Measurements from ENCODE around the gene NME4. TPM values are rescaled to one million over a fixed set of nuclear protein-coding genes. Genes with fewer than 3 reads are reported as not detected.
"Not testable (repeated sequence)": the region's sequence is repeated elsewhere in the genome, so short reads cannot be mapped to it uniquely, and the experiment has no call there.

The NME4 gene
- total RNA-seq (10 to 100 TPM; 65.6 to 81.9 TPM), polyA plus RNA-seq (100 to 1,000 TPM in 1 of 2 donors, 10 to 100 TPM in 1; 95.5 to 128 TPM)
- long read RNA-seq, donor 1, transcript NME4-201 (5 exons, 995 nt): major isoform, 15 of 25 reads
- long read RNA-seq, donor 1, partial matches to known transcripts: 2 of 25 reads
- long read RNA-seq, donor 1, other reads (novel, unspliced or antisense): 2 of 25 reads
- long read RNA-seq, donor 2, transcript NME4-201 (5 exons, 995 nt): major isoform, 21 of 37 reads
- long read RNA-seq, donor 2, partial matches to known transcripts: 4 of 37 reads
- long read RNA-seq, donor 2, other reads (novel, unspliced or antisense): 5 of 37 reads

DNA sequence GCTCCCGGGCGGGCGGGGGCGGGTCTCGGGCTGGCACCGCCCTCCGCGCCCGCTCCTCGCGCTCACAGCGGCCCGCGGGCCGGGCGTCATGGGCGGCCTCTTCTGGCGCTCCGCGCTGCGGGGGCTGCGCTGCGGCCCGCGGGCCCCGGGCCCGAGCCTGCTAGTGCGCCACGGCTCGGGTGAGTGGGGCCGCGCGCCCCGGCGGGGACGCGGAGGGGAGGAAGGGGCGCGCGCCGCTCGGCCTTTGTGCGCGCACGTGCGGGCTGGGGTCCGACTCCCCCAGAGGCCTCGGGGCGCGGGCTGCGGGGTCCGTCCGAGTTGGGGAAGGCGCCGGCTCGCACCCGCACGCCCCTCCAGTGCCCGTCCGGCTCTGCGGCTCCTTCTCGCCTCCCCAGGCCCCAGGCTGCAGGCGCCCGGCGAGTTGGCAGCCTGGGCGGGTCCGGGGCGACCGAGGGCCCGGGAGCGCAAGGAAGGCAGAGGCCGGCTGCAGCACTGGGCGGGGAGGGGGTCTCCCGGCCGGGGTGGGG, at the start of gene NME4:
Gene NME4, plus strand, starts transcription at position 65 of the 527 bp plus-strand sequence. Its CDS starts 24 bp downstream, at position 89.
- Histone ChIP-seq H3K27me3 (ENCODE audit: control insufficient read depth in 1 of 2, insufficient read depth in 2 of 2, low read length in 1 of 2) (no peaks in the 10 kb centered on the region), H3K9me3 (ENCODE audit: control insufficient read depth, low read length) (no peaks in the 10 kb centered on the region), H3K36me3 (ENCODE audit: control insufficient read depth in 1 of 2, insufficient read depth in 2 of 2, low read length in 1 of 2) (no peaks in the 10 kb centered on the region), H3K4me3 (ENCODE audit: low read length in 2 of 2) (peak within 1 kb of the TSS; percentile 77 to 82), H3K27ac (ENCODE audit: low read depth in 1 of 2, low read length in 2 of 2) (peak within 1 kb of the TSS in 1 of 2 donors; percentile 52), H3K4me1 (ENCODE audit: control insufficient read depth in 1 of 2, insufficient read depth in 2 of 2, low read length in 2 of 2) (no peaks in the 10 kb centered on the region)
- whole genome bisulfite sequencing, 2 donors: 0% methylated on average over 21 to 75 of the region's 75 CpGs
- intact Hi-C loops (cut with DNase I): loop anchor here in 1 of 2 donors (10.0 kb wide), 1 partner anchor 268 kb away; the partner anchor contains the start of gene RHOT2
- ATAC-seq (ENCODE audit: low FRiP score): no peak
- DNase-seq: no peak

DNA sequence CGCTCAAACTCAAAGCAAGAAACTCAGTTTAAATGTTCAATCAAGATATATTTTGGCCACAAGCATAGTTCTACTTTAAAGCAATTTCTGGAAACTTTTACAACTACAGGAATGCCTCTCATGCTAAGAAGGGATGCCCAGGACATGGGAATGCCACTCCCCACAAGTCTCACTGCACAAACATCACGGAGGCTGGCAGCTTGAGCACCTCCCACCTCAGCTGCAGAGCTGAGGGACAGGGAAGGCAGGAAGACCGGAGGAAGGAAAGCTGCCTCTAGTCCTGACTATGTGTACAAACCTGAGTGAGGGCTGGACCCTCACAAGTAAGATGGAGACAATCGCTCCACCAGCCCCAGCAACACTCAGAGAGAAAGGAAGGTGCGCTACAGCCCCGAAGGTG, 49.8 kb upstream of the NME4 start:
- intact Hi-C loops (cut with DNase I): no loop called here
- ATAC-seq (ENCODE audit: low FRiP score) (no peak), DNase-seq (no peak)
- Histone ChIP-seq H3K9me3 (ENCODE audit: control insufficient read depth, low read length) (no peaks in the 10 kb centered on the region), H3K27ac (ENCODE audit: low read depth in 1 of 2, low read length in 2 of 2) (no peak overlapping the region), H3K4me1 (ENCODE audit: control insufficient read depth in 1 of 2, insufficient read depth in 2 of 2, low read length in 2 of 2) (no peaks in the 10 kb centered on the region), H3K36me3 (ENCODE audit: control insufficient read depth in 1 of 2, insufficient read depth in 2 of 2, low read length in 1 of 2) (peaks cover 0 to 4% of the 10 kb centered on the region in 2 donors), H3K4me3 (ENCODE audit: low read length in 2 of 2) (no peak overlapping the region), H3K27me3 (ENCODE audit: control insufficient read depth in 1 of 2, insufficient read depth in 2 of 2, low read length in 1 of 2) (no peaks in the 10 kb centered on the region)
- WGBS, 2 donors: 88 to 94% methylated on average over 6 of the region's 6 CpGs

DNA sequence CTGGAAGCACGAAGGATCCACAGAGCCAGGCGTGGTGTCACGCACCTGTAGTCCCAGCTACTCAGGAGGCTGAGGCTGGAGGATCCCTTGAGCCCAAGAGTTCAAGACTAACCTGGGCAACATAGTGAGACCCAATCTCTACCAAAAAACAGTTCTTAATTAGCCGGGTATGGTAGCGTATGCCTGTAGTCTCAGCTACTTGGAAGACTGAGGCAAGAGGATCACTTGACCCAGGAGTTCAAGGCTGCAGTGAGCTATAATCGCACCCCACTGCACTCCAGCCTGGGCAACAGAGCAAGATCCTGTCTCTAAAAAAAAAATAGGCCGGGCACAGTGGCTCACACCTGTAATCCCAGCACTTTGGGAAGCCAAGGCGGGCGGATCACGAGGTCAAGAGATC, 48.5 kb upstream of the NME4 start:
- H3K27ac ChIP-seq (ENCODE audit: low read depth in 1 of 2, low read length in 2 of 2); H3K4me1 ChIP-seq (ENCODE audit: control insufficient read depth in 1 of 2, insufficient read depth in 2 of 2, low read length in 2 of 2); H3K36me3 ChIP-seq (ENCODE audit: control insufficient read depth in 1 of 2, insufficient read depth in 2 of 2, low read length in 1 of 2); intact Hi-C loops (cut with DNase I); H3K4me3 ChIP-seq (ENCODE audit: low read length in 2 of 2); ATAC-seq (ENCODE audit: low FRiP score); DNase-seq; H3K9me3 ChIP-seq (ENCODE audit: control insufficient read depth, low read length); H3K27me3 ChIP-seq (ENCODE audit: control insufficient read depth in 1 of 2, insufficient read depth in 2 of 2, low read length in 1 of 2): not testable (repeated sequence)
- 95 to 97% methylated on average over 8 to 10 of the region's 10 CpGs for WGBS, 2 donors

DNA sequence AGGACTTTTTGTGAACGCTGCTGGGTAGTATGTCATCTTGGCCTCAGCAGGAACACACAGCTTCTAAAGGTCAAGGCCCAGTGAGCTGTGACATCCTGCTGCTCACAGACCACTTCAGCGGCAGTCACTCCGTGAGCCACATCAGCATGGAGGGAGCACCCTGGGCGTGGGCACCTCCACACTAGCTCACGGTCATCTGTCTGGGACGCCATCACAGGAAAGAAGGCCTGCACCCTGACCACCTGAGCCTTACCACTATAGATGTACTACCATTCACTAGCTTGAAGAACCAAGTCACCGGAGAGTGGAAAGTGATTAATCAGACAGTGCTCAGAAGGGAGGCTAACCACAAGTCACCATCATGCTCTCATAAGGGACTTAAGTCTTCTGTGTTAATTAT, 47.8 kb upstream of the NME4 start:
- H3K27ac ChIP-seq (ENCODE audit: low read depth in 1 of 2, low read length in 2 of 2): no peak overlapping the region
- 95 to 97% methylated on average over 7 of the region's 7 CpGs for WGBS, 2 donors
- no peaks in the 10 kb centered on the region for H3K27me3 ChIP-seq (ENCODE audit: control insufficient read depth in 1 of 2, insufficient read depth in 2 of 2, low read length in 1 of 2)
- intact Hi-C loops (cut with DNase I): no loop called here
- no peak overlapping the region for H3K4me3 ChIP-seq (ENCODE audit: low read length in 2 of 2)
- no peaks in the 10 kb centered on the region for H3K9me3 ChIP-seq (ENCODE audit: control insufficient read depth, low read length)
- no peaks in the 10 kb centered on the region for H3K4me1 ChIP-seq (ENCODE audit: control insufficient read depth in 1 of 2, insufficient read depth in 2 of 2, low read length in 2 of 2)
- DNase-seq (no peak), ATAC-seq (ENCODE audit: low FRiP score) (no peak)
- peaks cover 0 to 4% of the 10 kb centered on the region in 2 donors for H3K36me3 ChIP-seq (ENCODE audit: control insufficient read depth in 1 of 2, insufficient read depth in 2 of 2, low read length in 1 of 2)

DNA sequence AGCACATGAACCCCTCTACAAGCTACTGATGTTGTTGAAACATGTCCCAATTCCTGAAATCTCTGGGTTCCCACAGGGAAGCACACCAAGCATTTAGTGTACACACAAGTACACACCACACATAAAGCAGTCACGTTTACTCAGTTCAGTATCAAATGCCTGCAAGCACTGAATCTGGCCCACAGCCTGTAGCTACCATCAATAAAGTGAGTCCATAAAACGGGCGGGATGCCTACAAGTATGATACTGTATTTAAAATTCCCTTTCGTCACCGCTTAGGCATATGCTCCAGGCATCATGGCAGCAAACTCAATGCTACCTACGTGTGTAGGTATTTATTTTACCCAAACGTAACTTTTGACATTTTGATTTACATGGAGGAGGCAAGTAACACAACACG, 46.8 kb upstream of the NME4 start:
- Histone ChIP-seq H3K27ac (ENCODE audit: low read depth in 1 of 2, low read length in 2 of 2) (no peak overlapping the region), H3K36me3 (ENCODE audit: control insufficient read depth in 1 of 2, insufficient read depth in 2 of 2, low read length in 1 of 2) (peaks cover 0 to 4% of the 10 kb centered on the region in 2 donors), H3K9me3 (ENCODE audit: control insufficient read depth, low read length) (no peaks in the 10 kb centered on the region), H3K4me3 (ENCODE audit: low read length in 2 of 2) (no peak overlapping the region), H3K4me1 (ENCODE audit: control insufficient read depth in 1 of 2, insufficient read depth in 2 of 2, low read length in 2 of 2) (no peaks in the 10 kb centered on the region), H3K27me3 (ENCODE audit: control insufficient read depth in 1 of 2, insufficient read depth in 2 of 2, low read length in 1 of 2) (no peaks in the 10 kb centered on the region)
- DNase-seq: no peak
- 80 to 86% methylated on average over 8 of the region's 8 CpGs for WGBS, 2 donors
- ATAC-seq (ENCODE audit: low FRiP score): no peak
- intact Hi-C loops (cut with DNase I): loop anchor here in 1 of 2 donors (5.0 kb wide), 1 partner anchor 118 kb away; the partner anchor contains the start of gene FAM234A

DNA sequence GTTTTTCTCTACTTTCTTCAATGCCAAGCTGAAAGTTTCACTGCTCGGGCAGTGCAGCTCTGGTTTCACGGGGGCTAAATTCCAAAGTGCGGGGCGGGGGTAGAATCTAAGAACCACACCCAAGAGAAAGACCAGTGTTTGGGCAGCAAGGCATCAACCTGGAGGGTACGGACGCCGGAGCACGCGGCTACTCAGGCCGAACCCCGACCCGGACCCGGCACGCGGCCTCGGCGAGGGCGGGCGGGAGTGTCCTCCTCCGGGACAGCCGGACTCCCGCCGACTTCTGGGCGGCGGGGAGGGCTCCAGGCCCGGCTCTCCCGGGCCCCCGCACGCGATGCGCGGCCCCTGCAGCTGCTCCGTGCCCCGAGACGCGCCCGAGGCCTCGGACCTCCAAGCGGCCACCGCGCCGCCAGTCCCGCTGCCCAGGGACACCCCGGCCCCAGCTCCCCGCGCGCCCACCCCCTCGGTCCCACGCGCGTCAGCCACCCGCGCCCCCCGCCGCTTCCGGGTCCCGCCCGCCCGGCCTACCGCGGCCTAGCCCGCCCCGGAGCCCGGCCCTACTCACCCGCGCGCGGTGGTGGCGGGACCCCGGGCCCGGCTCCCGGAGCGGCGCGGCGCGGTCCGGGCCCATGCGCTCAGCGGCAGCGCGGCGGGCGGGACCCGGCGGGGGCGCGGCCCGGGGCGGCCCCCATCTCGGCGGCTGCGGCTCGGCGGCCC, 45.0 kb upstream of the NME4 start:
- ATAC-seq (ENCODE audit: low FRiP score) (no peak), DNase-seq (no peak)
- Histone ChIP-seq H3K36me3 (ENCODE audit: control insufficient read depth in 1 of 2, insufficient read depth in 2 of 2, low read length in 1 of 2) (no peaks in the 10 kb centered on the region), H3K27ac (ENCODE audit: low read depth in 1 of 2, low read length in 2 of 2) (no peak overlapping the region), H3K4me3 (ENCODE audit: low read length in 2 of 2) (peak overlapping the region; percentile 67 to 82), H3K9me3 (ENCODE audit: control insufficient read depth, low read length) (no peaks in the 10 kb centered on the region), H3K27me3 (ENCODE audit: control insufficient read depth in 1 of 2, insufficient read depth in 2 of 2, low read length in 1 of 2) (no peaks in the 10 kb centered on the region), H3K4me1 (ENCODE audit: control insufficient read depth in 1 of 2, insufficient read depth in 2 of 2, low read length in 2 of 2) (no peaks in the 10 kb centered on the region)
- 0 to 1% methylated on average over 69 to 95 of the region's 95 CpGs for WGBS, 2 donors
- intact Hi-C loops (cut with DNase I): loop anchor here in 1 of 2 donors (1.0 to 5.0 kb wide), 2 partner anchors 120 to 175 kb away; partner anchors contain the start of genes CAPN15 and FAM234A

DNA sequence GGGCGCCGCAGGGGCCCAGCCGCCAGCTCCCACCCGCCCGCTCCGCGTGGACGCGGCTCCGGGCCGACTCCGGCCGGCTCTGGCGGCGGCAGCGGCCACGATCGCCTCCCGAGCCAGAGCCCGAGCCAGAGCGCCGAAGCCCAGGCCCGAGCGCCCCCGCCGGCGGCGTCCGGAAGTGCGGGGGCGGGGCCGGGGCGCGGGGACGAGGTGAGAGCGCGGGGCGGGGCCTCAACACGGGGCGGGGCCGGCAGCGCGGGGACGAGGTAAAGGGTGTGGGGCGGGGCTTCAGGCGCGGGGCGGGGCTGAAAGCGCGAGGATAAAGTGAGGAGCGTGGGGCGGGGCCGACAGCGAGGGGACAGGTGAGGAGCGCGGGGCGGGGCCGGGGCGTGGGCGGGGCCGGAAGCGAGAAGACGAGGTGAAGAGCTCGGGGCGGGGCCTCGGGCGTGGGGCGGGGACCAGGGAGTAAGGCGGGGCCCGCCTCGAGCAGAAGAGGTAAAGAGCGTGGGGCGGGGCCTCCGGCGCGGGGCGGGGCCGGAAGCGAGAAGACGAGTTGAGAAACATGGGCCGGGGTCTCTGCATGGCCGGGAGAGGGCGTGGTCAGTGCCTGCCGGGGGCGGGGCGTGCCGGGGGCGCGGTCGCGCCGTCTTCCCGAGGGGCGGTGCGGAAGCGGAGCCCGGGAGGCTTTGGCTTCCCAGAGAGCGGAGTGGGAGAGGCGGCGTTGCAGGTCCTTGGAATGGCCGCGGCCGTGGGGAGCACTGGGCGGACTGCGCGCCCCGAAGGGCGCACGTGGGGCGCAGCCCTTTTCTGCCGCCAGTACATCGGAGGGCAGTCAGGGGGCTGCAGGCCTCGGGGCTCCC, 44.2 kb upstream of the NME4 start, which contains the start of gene AXIN1:
Gene AXIN1, minus strand, starts transcription at position 177 of the 857 bp plus-strand sequence. CDS start 5,698 bp downstream, outside the sequence.
- DNase-seq (peak; percentile 99 to 100), ATAC-seq (ENCODE audit: low FRiP score) (peak; percentile 95)
- no peaks in the 10 kb centered on the region for H3K4me1 ChIP-seq (ENCODE audit: control insufficient read depth in 1 of 2, insufficient read depth in 2 of 2, low read length in 2 of 2)
- no peaks in the 10 kb centered on the region for H3K9me3 ChIP-seq (ENCODE audit: control insufficient read depth, low read length)
- no peaks in the 10 kb centered on the region for H3K27me3 ChIP-seq (ENCODE audit: control insufficient read depth in 1 of 2, insufficient read depth in 2 of 2, low read length in 1 of 2)
- peak within 1 kb of the TSS; percentile 67 to 82 for H3K4me3 ChIP-seq (ENCODE audit: low read length in 2 of 2)
- peak within 1 kb of the TSS in 1 of 2 donors; percentile 0 for H3K27ac ChIP-seq (ENCODE audit: low read depth in 1 of 2, low read length in 2 of 2)
- no peaks in the 10 kb centered on the region for H3K36me3 ChIP-seq (ENCODE audit: control insufficient read depth in 1 of 2, insufficient read depth in 2 of 2, low read length in 1 of 2)
- intact Hi-C loops (cut with DNase I): loop anchor here in 1 of 2 donors (1.0 to 5.0 kb wide), 2 partner anchors 120 to 175 kb away; partner anchors contain the start of genes CAPN15 and FAM234A
- whole genome bisulfite sequencing, 2 donors: 0 to 1% methylated on average over 46 to 113 of the region's 113 CpGs

Data from aorta (tissue), 5 donors.